GM10248 (cell line): ENCODE measurements around the gene SIN3A.

Experiments
- CTCF ChIA-PET: fragments of 300-600 bp; sonication (Branson Sonifier 250); formaldehyde crosslinking; extraction: SDS; loops from one replicate; lab custom pipeline; 2021; ENCODE audit warnings: antibody characterized with exemption; lab: Yijun Ruan, JAX
- POLR2A ChIA-PET: fragments of 350-650 bp; sonication (Branson Sonifier 250); formaldehyde crosslinking; extraction: SDS; loops from one replicate; lab custom pipeline; 2020; ENCODE audit warnings: antibody characterized with exemption; lab: Yijun Ruan, JAX
- DNase-seq: peaks from one replicate; pipeline ENCODE4 v3.0.0; 2012; ENCODE audit errors: extremely low spot score
- CTCF ChIP-seq: IDR thresholded peaks from 2 replicates; pipeline ENCODE4 v1.5.1; 2012; ENCODE audit warnings: mild to moderate bottlenecking, low read depth; ENCODE audit errors: extremely low read depth, missing control alignments, control extremely low read depth

SIN3A gene

GRCh38 chr15:75468913-75469598 lies 17.6 kb upstream of the SIN3A start:
- no peak for DNase-seq
- POLR2A ChIA-PET = no interaction called here
- no peak for TF ChIP-seq CTCF
- CTCF ChIA-PET = interaction anchor here (1.1 to 1.2 kb wide), 2 partner anchors 8 to 28 kb away, joined by 3 to 4 read pairs; no protein-coding TSS in a partner anchor

GRCh38 chr15:75460646-75461045 lies 9.2 kb upstream of the SIN3A start:
- CTCF ChIA-PET = interaction anchor here (1.0 to 1.5 kb wide), 3 partner anchors 9 to 93 kb away, joined by 3 to 4 read pairs (median 4); no protein-coding TSS in a partner anchor

GRCh38 chr15:75459581-75459980 lies 8.1 kb upstream of the SIN3A start:
- CTCF ChIA-PET = interaction anchor here (1.0 to 1.5 kb wide), 3 partner anchors 14 to 92 kb away, joined by 3 to 4 read pairs (median 3); no protein-coding TSS in a partner anchor
- POLR2A ChIA-PET = no interaction called here
- DNase-seq = no peak
- no peak for TF ChIP-seq CTCF

More at GRCh38 chr15:75460646-75461045, 9.2 kb upstream of the SIN3A start:
- TF ChIP-seq CTCF = no peak
- DNase-seq = no peak
- POLR2A ChIA-PET = no interaction called here

GRCh38 chr15:75456710-75457109 lies 5.2 kb upstream of the SIN3A start:
- ChIA-PET CTCF (interaction anchor here (1.0 to 7.7 kb wide), 4 partner anchors 9 to 89 kb away, joined by 3 to 47 read pairs (median 14); partner anchors contain the start of gene MAN2C1), POLR2A (no interaction called here)
- no peak for DNase-seq
- no peak for TF ChIP-seq CTCF

- peak; percentile 53 for DNase-seq
- ChIA-PET CTCF (interaction anchor here (0.8 to 7.7 kb wide), 7 partner anchors 9 to 230 kb away, joined by 3 to 47 read pairs (median 4); partner anchors contain the start of gene MAN2C1), POLR2A (interaction anchor here (0.5 to 1.4 kb wide), 3 partner anchors 11 to 169 kb away, joined by 4 to 6 read pairs (median 6); partner anchors contain the start of gene SNUPN)
Measured at GRCh38 chr15:75455982-75456531, 4.6 kb upstream of the SIN3A start.

More at GRCh38 chr15:75455982-75456531, 4.6 kb upstream of the SIN3A start:
- TF ChIP-seq CTCF = no peak
